GM13976 (cell line): ENCODE data around the gene ZNF322.

Source experiments
- DNase-seq: peaks from one replicate; pipeline ENCODE4 v3.0.0; 2012; ENCODE audit warnings: low spot score
- CTCF ChIP-seq: IDR thresholded peaks from 2 replicates; pipeline ENCODE4 v1.5.1; 2012; ENCODE audit warnings: borderline replicate concordance, mild to moderate bottlenecking; ENCODE audit not compliant: insufficient read depth; ENCODE audit errors: extremely low read depth, missing control alignments, control extremely low read depth
- in situ Hi-C: fragments of 300-500 bp; cut with MboI; formaldehyde crosslinking; loops from one replicate; pipeline ENCODE4 v1.12.0; 2022; ENCODE audit warnings: low sequenced_read_pairs, mixed read lengths, inconsistent platforms; ENCODE audit not compliant: unreplicated experiment

The ZNF322 gene

GRCh38 chr6:26599591-26599990, 60.0 kb downstream of the ZNF322 start:
- in situ Hi-C loops = no loop called here
- no peak for TF ChIP-seq CTCF
- no peak for DNase-seq

- no peak for TF ChIP-seq CTCF
- in situ Hi-C loops = no loop called here
- DNase-seq = no peak
These were observed 60.4 kb downstream of the ZNF322 start for GRCh38 chr6:26599134-26599533.

- in situ Hi-C loops = no loop called here
- no peak for DNase-seq
- no peak for TF ChIP-seq CTCF
These were observed 61.3 kb downstream of the ZNF322 start for GRCh38 chr6:26598267-26598666.

GRCh38 chr6:26597821-26598220, 61.7 kb downstream of the ZNF322 start:
- in situ Hi-C loops = no loop called here
- TF ChIP-seq CTCF = no peak
- no peak for DNase-seq

GRCh38 chr6:26597389-26597766, 62.2 kb downstream of the ZNF322 start:
- no peak for TF ChIP-seq CTCF
- in situ Hi-C loops = no loop called here
- DNase-seq = no peak

GRCh38 chr6:26596579-26597388, 62.8 kb downstream of the ZNF322 start, which contains the start of gene ABT1:
TSS of gene ABT1 (plus strand) at chr6:26596953. CDS start at chr6:26596983, 30 bp downstream.
- in situ Hi-C loops = no loop called here
- no peak for TF ChIP-seq CTCF
- peak; percentile 97 for DNase-seq

GRCh38 chr6:26595669-26596269, 63.8 kb downstream of the ZNF322 start:
- peak; percentile 81 for DNase-seq
- in situ Hi-C loops = no loop called here

More at GRCh38 chr6:26595669-26596269, 63.8 kb downstream of the ZNF322 start:
- peak; percentile 98 for TF ChIP-seq CTCF
